ENCODE measurements around the gene TIMP3. TPM values are rescaled to one million over a fixed set of nuclear protein-coding genes. Genes with fewer than 3 reads are reported as not detected.

Gene TIMP3
- total RNA-seq, 2 experiments from 2014 or later = 0.08 to 0.14 TPM

- Mint-ChIP-seq H3K4me1 (no peaks in the 10 kb centered on the region), H3K27ac (no peak overlapping the region)
These were observed 42.7 kb downstream of the TIMP3 start for GRCh38 chr22:32844251-32844650.

GRCh38 chr22:32846780-32847491, 45.4 kb downstream of the TIMP3 start:
- Mint-ChIP-seq H3K4me1 (no peaks in the 10 kb centered on the region), H3K36me3 (no peaks in the 10 kb centered on the region), H3K27me3 (no peaks in the 10 kb centered on the region), H3K27ac (no peak overlapping the region), H3K9me3 (no peaks in the 10 kb centered on the region), H3K4me3 (no peak overlapping the region)
- no peak for DNase-seq

More at GRCh38 chr22:32844251-32844650, 42.7 kb downstream of the TIMP3 start:
- Mint-ChIP-seq H3K36me3 (no peaks in the 10 kb centered on the region), H3K4me3 (no peak overlapping the region), H3K9me3 (no peaks in the 10 kb centered on the region), H3K27me3 (peaks cover 3% of the 10 kb centered on the region)
- no peak for DNase-seq

GRCh38 chr22:32848226-32848625, 46.7 kb downstream of the TIMP3 start:
- Mint-ChIP-seq H3K27ac (no peak overlapping the region), H3K36me3 (no peaks in the 10 kb centered on the region)

GRCh38 chr22:32849501-32849900, 48.0 kb downstream of the TIMP3 start:
- Mint-ChIP-seq H3K27ac (no peak overlapping the region), H3K36me3 (no peaks in the 10 kb centered on the region), H3K4me1 (no peaks in the 10 kb centered on the region), H3K9me3 (no peaks in the 10 kb centered on the region), H3K4me3 (no peak overlapping the region), H3K27me3 (no peaks in the 10 kb centered on the region)
- no peak for DNase-seq

More at GRCh38 chr22:32848226-32848625, 46.7 kb downstream of the TIMP3 start:
- H3K4me1 Mint-ChIP-seq = no peaks in the 10 kb centered on the region
- no peaks in the 10 kb centered on the region for H3K27me3 Mint-ChIP-seq
- DNase-seq = no peak
- H3K4me3 Mint-ChIP-seq = no peak overlapping the region
- H3K9me3 Mint-ChIP-seq = no peaks in the 10 kb centered on the region

GRCh38 chr22:32850157-32850556, 48.7 kb downstream of the TIMP3 start:
- no peak overlapping the region for H3K27ac Mint-ChIP-seq
- no peaks in the 10 kb centered on the region for H3K27me3 Mint-ChIP-seq

GRCh38 chr22:32850591-32851517, 49.3 kb downstream of the TIMP3 start:
- Mint-ChIP-seq H3K27ac (no peak overlapping the region), H3K36me3 (no peaks in the 10 kb centered on the region), H3K4me3 (no peak overlapping the region), H3K4me1 (no peaks in the 10 kb centered on the region), H3K9me3 (no peaks in the 10 kb centered on the region), H3K27me3 (no peaks in the 10 kb centered on the region)
- no peak for DNase-seq

More at GRCh38 chr22:32850157-32850556, 48.7 kb downstream of the TIMP3 start:
- H3K4me1 Mint-ChIP-seq = no peaks in the 10 kb centered on the region
- no peak overlapping the region for H3K4me3 Mint-ChIP-seq
- H3K9me3 Mint-ChIP-seq = no peaks in the 10 kb centered on the region
- no peaks in the 10 kb centered on the region for H3K36me3 Mint-ChIP-seq
- DNase-seq = no peak

- Mint-ChIP-seq H3K27me3 (no peaks in the 10 kb centered on the region), H3K36me3 (no peaks in the 10 kb centered on the region), H3K4me1 (no peaks in the 10 kb centered on the region), H3K27ac (no peak overlapping the region), H3K4me3 (no peak overlapping the region), H3K9me3 (no peaks in the 10 kb centered on the region)
- no peak for DNase-seq
These were observed 51.1 kb downstream of the TIMP3 start for GRCh38 chr22:32852395-32853251.

- Mint-ChIP-seq H3K4me1 (no peaks in the 10 kb centered on the region), H3K36me3 (no peaks in the 10 kb centered on the region), H3K27ac (no peak overlapping the region), H3K4me3 (no peak overlapping the region), H3K9me3 (no peaks in the 10 kb centered on the region), H3K27me3 (no peaks in the 10 kb centered on the region)
- no peak for DNase-seq
These were observed 52.2 kb downstream of the TIMP3 start for GRCh38 chr22:32853662-32854061.

- Mint-ChIP-seq H3K4me1 (no peaks in the 10 kb centered on the region), H3K4me3 (no peak overlapping the region), H3K27me3 (no peaks in the 10 kb centered on the region), H3K27ac (no peak overlapping the region), H3K9me3 (no peaks in the 10 kb centered on the region), H3K36me3 (no peaks in the 10 kb centered on the region)
- no peak for DNase-seq
These were observed 52.9 kb downstream of the TIMP3 start for GRCh38 chr22:32854351-32854804.

GRCh38 chr22:32855045-32855756, 53.7 kb downstream of the TIMP3 start:
- no peak overlapping the region for H3K4me3 Mint-ChIP-seq
- no peak for DNase-seq
- H3K9me3 Mint-ChIP-seq = no peaks in the 10 kb centered on the region
- no peaks in the 10 kb centered on the region for H3K4me1 Mint-ChIP-seq
- H3K27me3 Mint-ChIP-seq = no peaks in the 10 kb centered on the region
- H3K36me3 Mint-ChIP-seq = no peaks in the 10 kb centered on the region
- H3K27ac Mint-ChIP-seq = no peak overlapping the region

GRCh38 chr22:32858121-32858703, 56.7 kb downstream of the TIMP3 start:
- Mint-ChIP-seq H3K4me3 (no peak overlapping the region), H3K9me3 (no peaks in the 10 kb centered on the region), H3K4me1 (no peaks in the 10 kb centered on the region), H3K27me3 (no peaks in the 10 kb centered on the region), H3K36me3 (no peaks in the 10 kb centered on the region), H3K27ac (no peak overlapping the region)
- DNase-seq = no peak

GRCh38 chr22:32858957-32859356, 57.5 kb downstream of the TIMP3 start:
- Mint-ChIP-seq H3K4me3 (no peak overlapping the region), H3K9me3 (no peaks in the 10 kb centered on the region), H3K36me3 (no peaks in the 10 kb centered on the region), H3K27me3 (no peaks in the 10 kb centered on the region), H3K4me1 (no peaks in the 10 kb centered on the region), H3K27ac (no peak overlapping the region)
- DNase-seq = no peak

GRCh38 chr22:32859743-32860142, 58.2 kb downstream of the TIMP3 start:
- H3K36me3 Mint-ChIP-seq = no peaks in the 10 kb centered on the region
- no peak overlapping the region for H3K4me3 Mint-ChIP-seq
- H3K27me3 Mint-ChIP-seq = no peaks in the 10 kb centered on the region
- no peak overlapping the region for H3K27ac Mint-ChIP-seq
- no peaks in the 10 kb centered on the region for H3K4me1 Mint-ChIP-seq
- no peak for DNase-seq
- H3K9me3 Mint-ChIP-seq = no peaks in the 10 kb centered on the region

GRCh38 chr22:32861330-32861729, 59.8 kb downstream of the TIMP3 start:
- Mint-ChIP-seq H3K27me3 (no peaks in the 10 kb centered on the region), H3K36me3 (no peaks in the 10 kb centered on the region), H3K4me3 (no peak overlapping the region)

More at GRCh38 chr22:32861330-32861729, 59.8 kb downstream of the TIMP3 start:
- Mint-ChIP-seq H3K27ac (no peak overlapping the region), H3K9me3 (no peaks in the 10 kb centered on the region), H3K4me1 (no peaks in the 10 kb centered on the region)
- no peak for DNase-seq

Data from activated naive CD8-positive, alpha-beta T cell treated with anti-CD3 and anti-CD28 coated beads for 36 hours (primary cell).